GM12872 (cell line): ENCODE data around the gene PTPRK.

Experiments
- CTCF ChIP-seq: IDR thresholded peaks from 3 replicates; pipeline ENCODE4 v1.5.1; 2011; ENCODE audit warnings: low read depth, mild to moderate bottlenecking, low read length, moderate library complexity; ENCODE audit not compliant: insufficient read depth

The PTPRK gene

GRCh38 chr6:128099571-128100197 is 420.7 kb downstream of the PTPRK start:
- no peak for TF ChIP-seq CTCF

GRCh38 chr6:128098000-128098581 is 422.3 kb downstream of the PTPRK start:
- TF ChIP-seq CTCF = no peak

GRCh38 chr6:128097009-128097408 is 423.4 kb downstream of the PTPRK start:
- TF ChIP-seq CTCF = no peak

GRCh38 chr6:128095362-128095761 is 425.0 kb downstream of the PTPRK start:
- no peak for TF ChIP-seq CTCF

DNA sequence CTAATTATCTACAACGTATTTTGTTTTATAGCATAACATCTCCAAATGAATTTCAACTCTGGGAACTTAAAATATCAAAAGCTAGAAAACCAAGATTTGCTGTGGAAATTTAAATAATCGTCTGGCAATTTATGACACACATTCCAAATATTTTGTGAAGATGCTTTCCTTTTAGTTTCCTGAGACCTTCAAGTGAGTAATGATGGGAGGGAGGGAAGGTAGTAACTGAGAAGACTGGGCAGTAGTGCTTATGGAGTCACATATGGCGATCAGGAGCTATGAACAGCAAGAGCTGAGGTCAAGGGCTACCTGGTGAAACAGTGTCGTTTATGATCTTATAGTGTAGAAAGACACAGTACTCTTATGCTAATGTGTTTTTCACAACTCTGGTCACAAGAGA is 441.4 kb downstream of the PTPRK start:
- TF ChIP-seq CTCF = no peak

- no peak for TF ChIP-seq CTCF
Observed at GRCh38 chr6:128078276-128078675, 442.1 kb downstream of the PTPRK start.

GRCh38 chr6:128076843-128077242 is 443.6 kb downstream of the PTPRK start:
- TF ChIP-seq CTCF = no peak
